Kasumi-1 (cell line): ENCODE data around the gene PRKG1.

ENCODE experiments used
- DNase-seq, 2 experiments: peaks; one replicate each; lab custom pipeline; 2025; lab: John Stamatoyannopoulos, UW

The PRKG1 gene

GRCh38 chr10:51932530-51932929 is 858.2 kb downstream of the PRKG1 start:
- DNase-seq: no peak

- DNase-seq: no peak
Observed at GRCh38 chr10:51934373-51934772, 860.1 kb downstream of the PRKG1 start.

DNA sequence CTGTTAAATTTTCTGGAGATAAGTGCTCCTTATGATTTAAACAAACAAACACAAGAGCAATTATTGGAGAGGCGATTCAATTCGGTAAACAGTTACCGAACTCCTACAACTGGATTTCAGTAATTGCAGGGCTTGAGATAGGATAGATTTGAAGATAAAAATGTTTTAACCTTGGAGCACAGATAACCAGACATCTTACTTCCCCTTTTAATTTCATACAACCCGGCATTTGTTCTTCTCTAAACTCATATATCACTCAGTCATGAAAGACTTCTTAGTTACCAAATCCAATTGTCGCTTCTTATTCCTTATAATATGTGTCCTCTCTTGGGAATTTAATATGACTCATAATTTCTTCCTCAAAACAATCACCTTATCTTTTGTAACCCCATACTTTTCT is 861.1 kb downstream of the PRKG1 start:
- DNase-seq: peak; percentile 40 to 51

DNA sequence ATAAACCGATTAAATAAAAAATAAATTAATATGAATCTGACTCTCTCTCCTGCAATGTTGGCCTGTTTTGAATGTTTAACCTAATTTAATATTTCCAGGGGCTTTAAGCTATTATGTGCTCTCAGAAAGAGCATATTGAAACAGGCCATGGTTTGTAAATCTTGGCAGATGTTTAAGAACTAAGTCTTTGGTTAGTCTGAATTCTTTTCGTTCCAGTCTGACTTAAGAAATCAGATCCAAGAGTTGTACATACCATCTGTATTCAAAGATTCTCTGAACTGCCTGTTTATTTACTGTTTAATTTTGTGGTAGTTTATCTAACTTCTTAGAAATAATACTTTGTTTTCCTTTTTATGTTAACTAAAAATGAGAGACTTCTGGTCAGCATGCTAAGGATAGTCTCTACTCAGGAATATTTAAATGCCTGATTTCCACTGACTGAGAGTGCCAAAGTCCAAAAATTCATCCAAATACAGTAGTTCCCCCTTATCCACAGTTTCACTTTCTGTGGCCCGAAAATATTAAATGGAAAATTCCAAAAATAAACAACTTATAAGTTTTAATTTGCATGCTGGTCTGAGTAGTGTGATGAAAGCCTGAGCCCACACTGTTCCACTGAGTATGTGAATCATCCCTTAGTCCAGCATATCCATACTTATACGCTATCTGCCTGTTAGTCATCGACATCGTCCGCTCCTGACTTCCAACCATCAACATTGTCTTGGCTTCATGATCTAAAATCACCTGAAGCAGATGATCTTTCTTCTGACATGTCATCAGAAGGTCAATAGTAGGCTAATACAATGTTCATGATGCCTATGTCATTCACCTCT is 863.2 kb downstream of the PRKG1 start:
- no peak for DNase-seq

DNA sequence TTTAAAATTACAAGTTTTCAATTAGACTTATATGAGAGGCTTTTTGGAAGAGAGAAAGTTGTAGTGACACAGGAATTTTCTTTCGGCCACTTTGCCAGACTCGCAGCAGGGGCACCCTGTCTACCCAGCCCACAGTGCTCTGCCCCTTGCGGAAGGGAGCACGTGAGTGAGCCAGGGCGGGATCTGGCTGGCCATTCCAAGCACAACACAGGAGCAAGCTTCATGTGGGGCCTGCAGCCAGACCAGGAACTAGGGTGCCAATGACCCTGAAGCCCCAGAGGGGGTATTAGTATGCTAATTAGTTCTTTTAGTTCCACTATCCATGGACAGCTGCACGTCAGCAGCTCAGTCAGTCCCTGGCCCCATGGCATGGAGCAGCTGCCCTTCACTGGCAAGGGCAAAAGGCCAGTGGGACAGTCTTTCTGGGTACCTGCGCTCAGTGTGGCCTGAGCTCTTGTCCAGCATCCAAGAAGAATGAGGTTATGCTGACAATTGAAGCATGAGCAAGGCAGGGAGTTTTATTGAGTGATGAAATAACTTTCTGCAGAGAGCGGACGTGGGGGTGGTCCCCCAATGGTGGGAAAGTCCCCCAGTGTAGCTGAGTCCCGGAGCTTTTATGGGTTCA is 876.2 kb downstream of the PRKG1 start:
- no peak for DNase-seq

- DNase-seq: no peak
Observed at GRCh38 chr10:51950996-51951555, 876.8 kb downstream of the PRKG1 start.

DNA sequence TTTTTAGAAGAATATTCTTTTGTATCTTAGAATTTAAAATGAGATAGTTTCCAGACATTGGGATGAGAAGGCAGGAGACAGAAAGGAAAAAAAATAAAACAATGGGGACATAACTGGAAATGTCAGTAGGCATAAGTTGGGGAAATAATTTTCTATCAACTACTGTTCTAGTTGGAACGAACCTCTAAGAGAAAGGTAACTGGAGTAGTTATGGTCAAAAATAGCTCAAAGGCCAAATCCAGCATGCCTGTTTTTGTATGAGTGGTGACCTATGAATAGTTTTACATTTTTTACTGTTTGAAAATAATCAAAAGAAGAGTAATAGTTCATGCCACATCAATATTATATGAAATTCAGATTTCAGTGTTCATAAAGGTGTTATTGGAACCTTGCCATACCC is 877.3 kb downstream of the PRKG1 start:
- DNase-seq: no peak

DNA sequence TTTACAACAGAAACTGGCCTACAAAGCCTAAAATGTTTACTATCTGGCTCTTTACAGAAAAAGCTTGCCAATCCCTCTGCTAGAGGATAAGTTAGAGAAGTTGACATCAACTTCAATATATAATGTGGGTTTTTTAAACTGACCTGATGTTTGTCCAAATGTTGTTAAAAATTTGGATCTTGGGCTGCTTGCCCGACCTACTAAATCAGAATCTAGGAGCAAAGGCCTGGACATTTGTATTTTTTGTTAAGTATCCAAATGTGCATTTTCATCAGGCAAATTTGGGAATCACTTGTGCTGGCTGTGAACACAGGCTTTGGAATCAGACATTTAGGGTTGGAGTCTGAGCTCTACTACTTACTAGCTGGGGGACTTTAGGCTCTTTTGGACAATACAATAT is 877.8 kb downstream of the PRKG1 start:
- DNase-seq: no peak

- DNase-seq: no peak
Observed at GRCh38 chr10:51955696-51956095, 881.4 kb downstream of the PRKG1 start.

- DNase-seq: no peak
Observed at GRCh38 chr10:51956822-51957221, 882.5 kb downstream of the PRKG1 start.

DNA sequence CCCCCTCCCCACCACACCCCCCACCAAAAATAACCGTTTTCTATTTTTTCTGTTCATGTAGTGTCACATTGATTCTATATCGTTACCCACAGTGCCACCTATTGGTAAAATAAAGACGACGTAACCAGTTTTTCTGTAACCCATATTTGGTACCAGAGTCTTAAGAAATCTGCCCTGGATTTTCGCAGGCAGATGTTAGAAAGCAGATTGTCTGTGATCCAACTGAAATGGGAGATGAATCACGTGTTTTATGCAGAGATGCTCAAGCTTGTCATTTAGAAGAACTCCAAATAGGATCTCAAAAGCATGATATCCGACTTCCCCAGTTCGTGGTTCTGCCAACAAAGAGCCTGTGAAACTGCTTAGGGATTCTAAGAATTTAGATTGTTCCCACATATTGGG is 886.2 kb downstream of the PRKG1 start:
- peak; percentile 62 to 69 for DNase-seq

DNA sequence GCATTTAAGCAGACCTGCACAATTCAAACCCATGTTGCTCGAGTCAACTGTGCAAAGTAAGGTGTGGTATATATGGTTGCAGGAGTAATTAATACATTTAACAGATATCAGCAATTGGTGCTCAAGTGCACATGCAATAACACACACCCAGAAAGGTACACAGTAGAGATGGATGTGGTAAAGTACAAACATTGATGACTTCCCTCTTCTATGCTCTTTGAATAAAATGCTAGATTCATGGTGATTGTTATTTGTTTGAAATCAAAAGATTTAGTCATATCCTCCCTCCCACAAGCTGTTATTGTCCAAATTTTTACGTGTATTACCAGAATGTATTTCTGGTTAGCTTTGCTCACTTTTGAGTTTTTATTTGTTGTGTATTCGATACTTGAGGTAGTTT is 887.1 kb downstream of the PRKG1 start:
- no peak for DNase-seq

DNA sequence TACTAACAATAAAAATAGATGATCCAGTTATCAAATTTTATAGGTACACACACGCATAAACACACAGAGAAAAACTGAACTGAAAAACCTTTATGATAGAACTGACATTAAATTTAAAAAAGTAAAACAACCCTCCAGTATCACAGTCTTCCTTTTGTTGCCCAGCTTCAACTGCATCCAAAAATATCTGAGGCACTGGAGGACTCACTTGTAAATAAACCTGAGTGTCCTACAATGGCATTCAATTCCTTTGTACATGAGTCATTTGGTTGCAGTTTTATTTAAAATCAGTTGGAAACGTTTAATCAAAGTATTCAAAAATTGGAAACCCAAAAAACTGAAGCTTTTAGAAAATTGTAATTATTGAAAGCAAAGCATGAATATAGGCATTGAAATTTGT is 890.3 kb downstream of the PRKG1 start:
- DNase-seq: no peak

DNA sequence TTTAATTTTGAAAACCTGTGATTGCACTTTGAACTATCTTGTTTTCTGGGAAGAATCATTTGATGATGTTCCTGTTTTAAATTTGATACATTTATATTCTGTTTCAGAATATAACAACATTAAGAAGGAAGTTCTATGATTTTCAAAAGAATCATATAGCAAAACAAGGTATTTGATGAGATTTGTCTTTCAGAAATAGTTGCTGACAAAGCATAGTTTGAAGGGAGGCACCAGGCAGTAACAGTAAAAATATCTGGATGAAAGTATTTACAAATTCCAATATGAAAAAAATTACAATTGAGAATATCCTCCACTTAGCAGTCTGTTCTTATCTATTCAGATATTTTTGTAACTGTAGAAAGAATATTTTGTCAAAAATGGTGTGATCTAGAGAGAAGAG is 891.2 kb downstream of the PRKG1 start:
- DNase-seq: no peak

GRCh38 chr10:51972733-51973346 is 898.6 kb downstream of the PRKG1 start:
- no peak for DNase-seq

- DNase-seq: no peak
Observed at GRCh38 chr10:51980752-51981151, 906.5 kb downstream of the PRKG1 start.

GRCh38 chr10:51981731-51982130 is 907.4 kb downstream of the PRKG1 start:
- DNase-seq: no peak

DNA sequence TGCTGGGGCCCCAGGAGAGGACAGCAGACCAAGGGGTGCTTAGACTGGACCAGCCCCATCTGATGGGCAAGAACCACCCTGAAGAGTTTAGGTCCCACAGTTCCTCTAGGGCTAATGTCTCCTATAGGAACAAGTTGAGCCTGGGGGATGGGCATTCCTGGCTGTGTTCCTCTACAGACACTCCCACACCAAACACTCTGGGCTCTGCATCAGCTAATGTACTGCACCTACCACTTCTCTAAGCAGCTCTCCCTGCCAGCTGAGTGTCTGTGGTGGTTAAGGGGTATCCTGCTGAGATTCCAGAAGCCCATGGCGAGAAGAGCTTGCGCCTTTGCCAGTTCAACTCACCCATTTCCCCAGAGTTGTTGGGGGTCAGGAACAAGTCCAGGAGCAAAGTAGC is 909.2 kb downstream of the PRKG1 start:
- no peak for DNase-seq

- no peak for DNase-seq
Observed at GRCh38 chr10:51985336-51985735, 911.0 kb downstream of the PRKG1 start.

- no peak for DNase-seq
Observed at GRCh38 chr10:51986516-51986915, 912.2 kb downstream of the PRKG1 start.

DNA sequence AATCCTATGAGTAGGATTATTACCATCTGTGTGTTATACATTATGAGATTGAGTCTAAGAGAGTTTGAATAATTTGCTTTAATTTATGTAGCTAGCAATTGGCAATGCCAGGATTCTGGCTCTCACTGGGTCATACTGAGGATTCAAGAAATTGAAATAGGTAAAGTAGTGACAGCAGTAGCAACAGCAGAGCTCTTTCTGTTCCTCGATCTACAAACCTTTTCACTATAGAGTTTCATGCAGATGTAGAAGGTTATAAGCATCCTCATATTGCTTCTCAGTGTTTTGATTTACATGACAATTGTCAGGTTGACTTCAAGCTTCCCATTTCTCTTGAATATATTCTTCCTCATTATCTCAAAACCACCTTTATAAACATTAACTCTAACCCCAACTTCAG is 919.2 kb downstream of the PRKG1 start:
- no peak for DNase-seq

DNA sequence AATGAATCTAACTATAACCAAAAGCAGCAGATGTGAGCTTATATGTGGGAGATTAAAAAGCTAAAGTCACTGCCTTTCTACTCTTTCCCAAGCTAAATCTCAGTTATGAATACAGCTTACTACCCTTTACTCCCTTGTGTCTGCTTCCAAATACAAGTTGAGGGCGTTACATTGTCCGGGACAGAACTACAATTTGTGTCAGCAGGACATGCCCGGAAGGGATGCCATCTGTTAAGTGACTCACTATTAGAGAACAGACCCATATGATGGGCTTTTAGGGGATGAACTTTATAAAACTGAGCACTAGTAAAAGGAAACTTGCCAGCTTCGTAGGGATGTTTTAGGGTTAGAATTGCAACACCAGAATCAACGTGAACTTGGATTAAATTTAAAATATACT is 924.8 kb downstream of the PRKG1 start:
- DNase-seq: no peak

- DNase-seq: peak; percentile 77 to 88
Observed at GRCh38 chr10:52004342-52004949, 930.2 kb downstream of the PRKG1 start.
